ENCODE data around the gene LNX1. TPM values are rescaled to one million over a fixed set of nuclear protein-coding genes. Genes with fewer than 3 reads are reported as not detected.

The LNX1 gene
- total RNA-seq, 4 donors from 2014 or later, result 21.7 to 47.2 (median 36.2) TPM

DNA sequence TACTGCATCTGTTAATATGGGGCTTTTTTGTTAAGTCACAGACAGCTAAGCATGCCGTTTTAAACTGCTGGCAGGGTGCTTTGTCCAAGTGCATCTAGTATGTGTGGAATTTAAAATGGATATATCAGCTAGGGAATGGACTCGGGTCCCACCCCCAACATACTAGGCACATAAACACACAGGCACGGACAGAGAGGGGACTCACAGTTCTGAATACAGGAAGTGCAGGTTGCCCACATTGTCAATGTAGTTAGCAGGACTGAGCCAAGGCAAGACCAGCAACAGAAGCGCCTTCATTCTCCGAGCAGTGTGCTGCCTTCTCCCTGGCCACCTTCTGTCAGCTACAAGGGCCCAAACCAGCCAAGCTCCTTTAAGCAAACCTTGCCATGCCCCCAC is 33.6 kb downstream of the LNX1 start:
- H3K9me3 ChIP-seq, result no peaks in the 10 kb centered on the region
- H3K36me3 ChIP-seq, result no peaks in the 10 kb centered on the region
- H3K4me3 ChIP-seq, result no peak overlapping the region
- peaks cover 9% of the 10 kb centered on the region for H3K4me1 ChIP-seq
- TF ChIP-seq, protein P1, sequence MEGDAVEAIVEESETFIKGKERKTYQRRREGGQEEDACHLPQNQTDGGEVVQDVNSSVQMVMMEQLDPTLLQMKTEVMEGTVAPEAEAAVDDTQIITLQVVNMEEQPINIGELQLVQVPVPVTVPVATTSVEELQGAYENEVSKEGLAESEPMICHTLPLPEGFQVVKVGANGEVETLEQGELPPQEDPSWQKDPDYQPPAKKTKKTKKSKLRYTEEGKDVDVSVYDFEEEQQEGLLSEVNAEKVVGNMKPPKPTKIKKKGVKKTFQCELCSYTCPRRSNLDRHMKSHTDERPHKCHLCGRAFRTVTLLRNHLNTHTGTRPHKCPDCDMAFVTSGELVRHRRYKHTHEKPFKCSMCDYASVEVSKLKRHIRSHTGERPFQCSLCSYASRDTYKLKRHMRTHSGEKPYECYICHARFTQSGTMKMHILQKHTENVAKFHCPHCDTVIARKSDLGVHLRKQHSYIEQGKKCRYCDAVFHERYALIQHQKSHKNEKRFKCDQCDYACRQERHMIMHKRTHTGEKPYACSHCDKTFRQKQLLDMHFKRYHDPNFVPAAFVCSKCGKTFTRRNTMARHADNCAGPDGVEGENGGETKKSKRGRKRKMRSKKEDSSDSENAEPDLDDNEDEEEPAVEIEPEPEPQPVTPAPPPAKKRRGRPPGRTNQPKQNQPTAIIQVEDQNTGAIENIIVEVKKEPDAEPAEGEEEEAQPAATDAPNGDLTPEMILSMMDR (IDR thresholded peaks at IDR 0.05), result no peak
- TF ChIP-seq POLR2AphosphoS5 (IDR thresholded peaks at IDR 0.05) (no peak), POLR2A (IDR thresholded peaks at IDR 0.05) (no peak), EP300 (IDR thresholded peaks at IDR 0.05) (no peak)
- H3K27me3 ChIP-seq, result no peaks in the 10 kb centered on the region
- no peak for DNase-seq (ENCODE audit: low spot score in 2 of 2)
- 62% methylated on average over 5 of the region's 5 CpGs for WGBS
- H3K27ac ChIP-seq, result peak overlapping the region; percentile 1

DNA sequence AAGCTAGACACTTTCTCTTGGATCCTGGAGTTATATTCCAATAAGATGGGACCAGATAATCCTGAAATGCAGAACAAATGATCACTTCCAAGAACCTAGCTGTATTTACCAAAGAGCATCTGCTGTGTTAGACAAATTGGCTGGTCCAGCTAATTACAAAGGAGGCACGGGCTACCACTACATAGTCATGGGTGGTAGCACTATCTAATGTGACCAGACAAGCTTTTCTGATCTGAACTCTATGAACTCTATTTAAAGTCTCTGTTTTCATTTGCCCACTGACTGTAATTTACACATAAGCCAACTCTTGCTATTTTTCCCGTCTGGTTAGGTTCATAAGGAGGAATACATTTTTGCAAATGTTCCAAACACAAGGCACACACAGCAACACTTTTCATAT is 34.6 kb downstream of the LNX1 start:
- no peaks in the 10 kb centered on the region for H3K9me3 ChIP-seq
- TF ChIP-seq POLR2A (IDR thresholded peaks at IDR 0.05), result no peak
- no peak for TF ChIP-seq EP300 (IDR thresholded peaks at IDR 0.05)
- TF ChIP-seq, protein P1 (IDR thresholded peaks at IDR 0.05), result no peak
- TF ChIP-seq POLR2AphosphoS5 (IDR thresholded peaks at IDR 0.05), result no peak
- no peak overlapping the region for H3K4me3 ChIP-seq
- no peak overlapping the region for H3K27ac ChIP-seq
- no peaks in the 10 kb centered on the region for H3K27me3 ChIP-seq
- H3K4me1 ChIP-seq, result peaks cover 9% of the 10 kb centered on the region
- no peak for DNase-seq (ENCODE audit: low spot score in 2 of 2)
- no peaks in the 10 kb centered on the region for H3K36me3 ChIP-seq
- 72% methylated on average over 2 of the region's 2 CpGs for WGBS

DNA sequence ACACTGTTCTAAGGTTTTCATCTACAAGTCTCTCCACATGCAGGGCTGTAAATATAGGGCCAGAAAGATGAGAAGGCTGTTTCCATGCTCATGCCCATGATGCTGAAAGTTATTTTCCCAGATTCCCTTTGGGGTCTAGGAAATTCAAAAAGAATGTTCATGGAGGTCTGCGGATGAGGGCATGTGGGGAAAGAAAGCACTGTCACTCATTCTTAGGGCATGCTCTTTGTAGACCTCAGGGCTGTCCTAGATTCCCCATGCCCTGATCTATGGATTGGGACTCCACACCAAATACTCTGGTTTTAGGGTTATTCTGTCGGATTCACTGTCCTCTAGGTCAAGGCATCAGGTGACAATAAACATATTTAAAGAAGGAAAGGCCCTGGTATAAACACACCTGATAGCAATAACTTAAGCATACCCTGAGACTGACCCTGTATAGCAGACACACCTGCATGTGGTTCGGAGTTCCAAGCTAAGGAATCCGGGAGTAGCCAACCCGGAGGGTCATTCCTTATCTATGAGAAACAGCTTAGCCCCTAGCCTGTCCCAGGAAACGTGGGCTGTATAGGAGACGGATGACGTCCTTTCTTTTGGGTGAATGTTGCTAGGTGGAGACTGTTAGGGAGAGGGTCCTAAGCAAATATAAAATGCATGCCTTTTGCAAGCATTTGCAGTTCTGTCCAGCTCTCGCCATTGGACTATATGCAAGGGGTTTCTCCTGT is 37.6 kb downstream of the LNX1 start:
- H3K4me3 ChIP-seq, result no peak overlapping the region
- TF ChIP-seq EP300 (IDR thresholded peaks at IDR 0.05) (no peak), POLR2A (IDR thresholded peaks at IDR 0.05) (no peak), POLR2AphosphoS5 (IDR thresholded peaks at IDR 0.05) (no peak)
- TF ChIP-seq, protein P1 (IDR thresholded peaks at IDR 0.05), result no peak
- WGBS, result 97% methylated on average over 9 of the region's 9 CpGs
- no peaks in the 10 kb centered on the region for H3K36me3 ChIP-seq
- H3K27me3 ChIP-seq, result no peaks in the 10 kb centered on the region
- H3K9me3 ChIP-seq, result no peaks in the 10 kb centered on the region
- no peak for DNase-seq (ENCODE audit: low spot score in 2 of 2)
- H3K27ac ChIP-seq, result no peak overlapping the region
- H3K4me1 ChIP-seq, result peaks cover 9% of the 10 kb centered on the region

DNA sequence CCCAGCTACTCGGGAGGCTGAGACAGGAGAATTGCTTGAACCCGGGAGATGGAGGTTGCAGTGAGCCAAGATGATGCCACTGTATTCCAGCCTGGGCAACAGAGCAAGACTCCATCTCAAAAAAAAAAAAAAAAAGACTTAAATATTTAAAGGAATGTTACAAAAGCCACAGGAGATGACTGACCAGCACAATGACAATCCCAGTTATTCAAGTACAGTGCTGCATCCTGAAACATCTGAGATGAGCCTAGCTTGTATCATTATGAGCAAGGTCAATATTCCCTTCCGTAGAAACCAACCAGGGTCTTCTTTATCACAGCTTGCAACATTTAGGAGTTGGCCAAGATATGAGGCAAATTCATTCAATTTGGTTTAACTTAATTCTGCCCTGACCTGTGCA is 38.6 kb downstream of the LNX1 start:
- Histone ChIP-seq H3K36me3 (no peaks in the 10 kb centered on the region), H3K27ac (no peak overlapping the region), H3K9me3 (no peaks in the 10 kb centered on the region), H3K4me3 (no peak overlapping the region), H3K4me1 (peaks cover 1% of the 10 kb centered on the region), H3K27me3 (no peaks in the 10 kb centered on the region)
- WGBS, result 96% methylated on average over 3 of the region's 3 CpGs
- DNase-seq (ENCODE audit: low spot score in 2 of 2), result no peak
- TF ChIP-seq, protein P1 (IDR thresholded peaks at IDR 0.05), result no peak
- no peak for TF ChIP-seq POLR2AphosphoS5 (IDR thresholded peaks at IDR 0.05)
- TF ChIP-seq POLR2A (IDR thresholded peaks at IDR 0.05), result no peak
- TF ChIP-seq EP300 (IDR thresholded peaks at IDR 0.05), result no peak

GRCh38 chr4:53551958-53552357 is 39.3 kb downstream of the LNX1 start:
- TF ChIP-seq POLR2AphosphoS5 (IDR thresholded peaks at IDR 0.05) (no peak), POLR2A (IDR thresholded peaks at IDR 0.05) (no peak), EP300 (IDR thresholded peaks at IDR 0.05) (no peak)
- TF ChIP-seq, protein P1 (IDR thresholded peaks at IDR 0.05), result no peak
- DNase-seq (ENCODE audit: low spot score in 2 of 2), result no peak
- Histone ChIP-seq H3K27me3 (no peaks in the 10 kb centered on the region), H3K36me3 (no peaks in the 10 kb centered on the region), H3K4me3 (no peak overlapping the region), H3K27ac (no peak overlapping the region), H3K4me1 (no peaks in the 10 kb centered on the region), H3K9me3 (no peaks in the 10 kb centered on the region)
- 66% methylated on average over 6 of the region's 6 CpGs for WGBS

All from suprapubic skin (tissue), 4 donors.